ENCODE measurements around the gene SREBF1. TPM values are rescaled to one million over a fixed set of nuclear protein-coding genes. Genes with fewer than 3 reads are reported as not detected.

The SREBF1 gene
- total and polyA plus RNA-seq, 2 of the 4 experiments (the other 2 are of a cell fraction), result 3.4 to 20.4 TPM

GRCh38 chr17:17804007-17804406 is 32.8 kb downstream of the SREBF1 start:
- H4K8ac ChIP-seq (ENCODE audit: low read depth in 2 of 2, low read length in 2 of 2), result no peak overlapping the region
- DNase-seq, result no peak
- H3K18ac ChIP-seq (ENCODE audit: low read depth, low read length), result no peak overlapping the region
- ChIA-PET POLR2A (ENCODE audit: unreplicated experiment) (no interaction called here), CTCF (no interaction called here)
- no peak overlapping the region for H3K23ac ChIP-seq (ENCODE audit: low read depth, low read length)
- H2BK15ac ChIP-seq (ENCODE audit: low read depth, low read length), result no peak overlapping the region
- no peak overlapping the region for H2AK9ac ChIP-seq (replicated peaks; ENCODE audit: low read depth, low read length, poor library complexity)
- H3K9ac ChIP-seq (ENCODE audit: low read depth, low read length), result no peak overlapping the region
- in situ Hi-C loops (cut with MboI; ENCODE audit: low sequenced_read_pairs), result no loop called here
- H3K14ac ChIP-seq (replicated peaks; ENCODE audit: low read depth, low read length), result no peak overlapping the region
- no peak overlapping the region for H3K4ac ChIP-seq (ENCODE audit: low read depth, low read length)
- H4K20me1 ChIP-seq (ENCODE audit: insufficient read depth, low read length), result peaks cover 54% of the 10 kb centered on the region
- no peaks in the 10 kb centered on the region for H3K27me3 ChIP-seq (ENCODE audit: control insufficient read depth, insufficient read depth, low read length)
- no TSS peak for BruUV-seq (replicated peaks)
- no peak overlapping the region for H3K4me3 ChIP-seq (ENCODE audit: insufficient read depth, low read depth, low read length)
- intact Hi-C loops (cut with micrococcal nuclease), result no loop called here
- no peak overlapping the region for H4K5ac ChIP-seq (ENCODE audit: low read depth, low read length)
- no CpG with 5 or more reads among the region's 3 CpGs for WGBS, 2 experiments (ENCODE audit: extremely low coverage in 2 of 2, insufficient read length in 1 of 2)
- peaks cover 58% of the 10 kb centered on the region for H3K36me3 ChIP-seq (ENCODE audit: control insufficient read depth, insufficient read depth, low read length)
- H3K56ac ChIP-seq (ENCODE audit: extremely low read depth, insufficient read depth, low read length), result no peak overlapping the region
- no peak overlapping the region for H2AK5ac ChIP-seq (ENCODE audit: low read depth, low read length)
- H3K27ac ChIP-seq (ENCODE audit: insufficient read depth, low read length), result no peak overlapping the region
- no peaks in the 10 kb centered on the region for H3K9me3 ChIP-seq (ENCODE audit: control insufficient read depth, insufficient read depth, low read length)
- TF ChIP-seq POLR2A (IDR thresholded peaks at IDR 0.05; ENCODE audit: low read depth, low read length) (no peak), RFX5 (IDR thresholded peaks at IDR 0.05; ENCODE audit: low read depth, low read length) (no peak), SMC3 (IDR thresholded peaks at IDR 0.05; ENCODE audit: low read depth, low read length) (no peak), BHLHE40 (IDR thresholded peaks at IDR 0.05; ENCODE audit: low read depth, low read length) (no peak), RCOR1 (IDR thresholded peaks at IDR 0.05; ENCODE audit: insufficient replicate concordance, low read length) (no peak), FOS (IDR thresholded peaks at IDR 0.05; ENCODE audit: low read depth, low read length) (no peak), MAZ (IDR thresholded peaks at IDR 0.05; ENCODE audit: borderline replicate concordance, low read depth, low read length) (no peak), RAD21 (IDR thresholded peaks at IDR 0.05; ENCODE audit: low read length) (no peak)
- no peak overlapping the region for H3K4me2 ChIP-seq (ENCODE audit: low read depth, low read length)
- no peak overlapping the region for H4K91ac ChIP-seq (ENCODE audit: insufficient read depth, low read depth, low read length)
- dilution Hi-C loops (cut with HindIII; ENCODE audit: low sequenced_read_pairs, unreplicated experiment), result no loop called here
- ATAC-seq (ENCODE audit: low read depth), result no peak
- H2BK5ac ChIP-seq (ENCODE audit: low read depth, low read length, poor library complexity, severe bottlenecking), result no peak overlapping the region
- H2BK120ac ChIP-seq (ENCODE audit: low read depth, low read length), result no peak overlapping the region
- H3K4me1 ChIP-seq (ENCODE audit: control insufficient read depth, insufficient read depth, low read length), result peaks cover 2% of the 10 kb centered on the region; the same call in 1 of the 2 replicates
- H3K79me1 ChIP-seq (ENCODE audit: low read depth in 1 of 2, low read length in 2 of 2), result peaks cover 20 to 74% of the 10 kb centered on the region in 2 experiments
- H2AFZ ChIP-seq (replicated peaks; ENCODE audit: low read length, poor library complexity), result no peak overlapping the region
- H3K9me1 ChIP-seq (ENCODE audit: insufficient read depth, low read length), result no peaks in the 10 kb centered on the region
- no peak overlapping the region for H2BK20ac ChIP-seq (ENCODE audit: low read depth, low read length)

Data from IMR-90 (cell line).